ENCODE data around the gene HDAC9.

- no peak for TF ChIP-seq POLR2A (IDR thresholded peaks at IDR 0.05)
- TF ChIP-seq CTCF (IDR thresholded peaks at IDR 0.05): no peak
- TF ChIP-seq POLR2AphosphoS5 (IDR thresholded peaks at IDR 0.05; ENCODE audit: insufficient read depth in 1 of 2, low read depth in 1 of 2): no peak
Observed at GRCh38 chr7:18624459-18624858, 128.9 kb downstream of the HDAC9 start.

Measured in vagina (tissue), 2 donors.